Tibial nerve (tissue), 3 donors: ENCODE data around the gene OCEL1.

Experiments
- POLR2A ChIP-seq, 2 donors: fragments of 450-650 bp; IDR thresholded peaks; one replicate each; pipeline ENCODE4 v1.6.1; 2017; ENCODE audit warnings: antibody characterized with exemption in 2 of 2, mild to moderate bottlenecking in 2 of 2, moderate library complexity in 2 of 2
- TF ChIP-seq, protein P1 (sequence below), 5 experiments: fragments of 200-600 bp in 3 of 5; fragments of 450-650 bp in 2 of 5; sonication (generic) in 3 of 5; IDR thresholded peaks; one replicate each; pipeline ENCODE4 v1.5.1; 2016 to 2019; ENCODE audit warnings: antibody characterized with exemption in 5 of 5, mild to moderate bottlenecking in 3 of 5, moderate library complexity in 2 of 5

DNA sequence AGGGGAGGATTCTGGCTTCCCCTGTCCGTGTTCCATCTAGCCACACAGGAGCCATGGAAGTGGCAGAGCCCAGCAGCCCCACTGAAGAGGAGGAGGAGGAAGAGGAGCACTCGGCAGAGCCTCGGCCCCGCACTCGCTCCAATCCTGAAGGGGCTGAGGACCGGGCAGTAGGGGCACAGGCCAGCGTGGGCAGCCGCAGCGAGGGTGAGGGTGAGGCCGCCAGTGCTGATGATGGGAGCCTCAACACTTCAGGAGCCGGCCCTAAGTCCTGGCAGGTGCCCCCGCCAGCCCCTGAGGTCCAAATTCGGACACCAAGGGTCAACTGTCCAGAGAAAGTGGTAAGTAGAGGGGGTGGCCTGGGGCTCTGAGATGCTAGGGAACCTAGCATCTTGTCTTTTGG, 42.7 kb downstream of the OCEL1 start:
- TF ChIP-seq POLR2A (IDR thresholded peaks at IDR 0.05) = no peak
- TF ChIP-seq, protein P1, sequence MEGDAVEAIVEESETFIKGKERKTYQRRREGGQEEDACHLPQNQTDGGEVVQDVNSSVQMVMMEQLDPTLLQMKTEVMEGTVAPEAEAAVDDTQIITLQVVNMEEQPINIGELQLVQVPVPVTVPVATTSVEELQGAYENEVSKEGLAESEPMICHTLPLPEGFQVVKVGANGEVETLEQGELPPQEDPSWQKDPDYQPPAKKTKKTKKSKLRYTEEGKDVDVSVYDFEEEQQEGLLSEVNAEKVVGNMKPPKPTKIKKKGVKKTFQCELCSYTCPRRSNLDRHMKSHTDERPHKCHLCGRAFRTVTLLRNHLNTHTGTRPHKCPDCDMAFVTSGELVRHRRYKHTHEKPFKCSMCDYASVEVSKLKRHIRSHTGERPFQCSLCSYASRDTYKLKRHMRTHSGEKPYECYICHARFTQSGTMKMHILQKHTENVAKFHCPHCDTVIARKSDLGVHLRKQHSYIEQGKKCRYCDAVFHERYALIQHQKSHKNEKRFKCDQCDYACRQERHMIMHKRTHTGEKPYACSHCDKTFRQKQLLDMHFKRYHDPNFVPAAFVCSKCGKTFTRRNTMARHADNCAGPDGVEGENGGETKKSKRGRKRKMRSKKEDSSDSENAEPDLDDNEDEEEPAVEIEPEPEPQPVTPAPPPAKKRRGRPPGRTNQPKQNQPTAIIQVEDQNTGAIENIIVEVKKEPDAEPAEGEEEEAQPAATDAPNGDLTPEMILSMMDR (IDR thresholded peaks at IDR 0.05) = no peak
